Loucy (cell line): ENCODE measurements around the gene USP20.
A peak's percentile ranks its signal among the peaks of the same experiment; 100 is the strongest.

Source experiments
- H2AFZ ChIP-seq: fragments of 200-600 bp; sonication (generic); 2 replicates; pipeline ENCODE4 v1.6.0; 2016; ENCODE audit warnings: antibody characterized with exemption, mild to moderate bottlenecking, low read length, moderate library complexity
- H3F3A ChIP-seq: fragments of 200-600 bp; 2 replicates; pipeline ENCODE4 v1.6.0; 2016; ENCODE audit warnings: antibody characterized with exemption, low read depth, mild to moderate bottlenecking
- H3K27me3 ChIP-seq: fragments of 200-600 bp; sonication (generic); 2 replicates; pipeline ENCODE4 v1.6.1; 2014; ENCODE audit warnings: low read length, mild to moderate bottlenecking; ENCODE audit not compliant: insufficient read depth, poor library complexity, severe bottlenecking
- H3K36me3 ChIP-seq: fragments of 200-600 bp; sonication (generic); 2 replicates; pipeline ENCODE4 v1.6.1; 2016; ENCODE audit warnings: low read length; ENCODE audit not compliant: insufficient read depth
- H3K4me1 ChIP-seq: fragments of 200-600 bp; sonication (generic); 2 replicates; pipeline ENCODE4 v1.5.1; 2014; ENCODE audit warnings: low read length, mild to moderate bottlenecking; ENCODE audit not compliant: insufficient read depth, poor library complexity, severe bottlenecking
- H3K4me2 ChIP-seq: fragments of 200-600 bp; sonication (generic); 2 replicates; pipeline ENCODE4 v1.6.0; 2014; ENCODE audit warnings: antibody characterized with exemption, low read length, low read depth, mild to moderate bottlenecking; ENCODE audit not compliant: poor library complexity, severe bottlenecking
- H3K4me3 ChIP-seq: fragments of 200-600 bp; sonication (generic); 2 replicates; pipeline ENCODE4 v1.5.1; 2014; ENCODE audit warnings: low read length, mild to moderate bottlenecking, mixed read lengths; ENCODE audit not compliant: poor library complexity, severe bottlenecking
- H3K79me2 ChIP-seq: fragments of 200-600 bp; sonication (generic); 2 replicates; pipeline ENCODE4 v1.6.1; 2014; ENCODE audit warnings: low read length; ENCODE audit not compliant: insufficient read depth
- H3K9ac ChIP-seq: fragments of 200-600 bp; sonication (generic); 2 replicates; pipeline ENCODE4 v1.6.0; 2014; ENCODE audit warnings: mild to moderate bottlenecking, low read depth, low read length, moderate library complexity; ENCODE audit not compliant: poor library complexity, severe bottlenecking
- H3K9me2 ChIP-seq: fragments of 200-600 bp; sonication (generic); replicated peaks from 2 replicates; pipeline ENCODE4 v1.6.1; 2016; ENCODE audit warnings: low read depth, low read length, mixed read lengths
- H3K9me3 ChIP-seq: fragments of 200-600 bp; sonication (generic); 2 replicates; pipeline ENCODE4 v1.6.1; 2014; ENCODE audit warnings: mild to moderate bottlenecking, antibody characterized with exemption, low read length, low read depth; ENCODE audit not compliant: insufficient read depth
- H4K20me1 ChIP-seq: fragments of 200-600 bp; sonication (generic); 2 replicates; pipeline ENCODE4 v1.6.0; 2014; ENCODE audit warnings: antibody characterized with exemption, low read length, mild to moderate bottlenecking; ENCODE audit not compliant: insufficient read depth, poor library complexity, severe bottlenecking
- CTCF ChIP-seq: fragments of 200-600 bp; sonication (generic); conservative IDR thresholded peaks from 2 replicates; pipeline ENCODE4 v1.5.1; 2014; ENCODE audit warnings: mild to moderate bottlenecking, antibody characterized with exemption, low read length
- EZH2phosphoT487 ChIP-seq: fragments of 200-600 bp; IDR thresholded peaks from 2 replicates; pipeline ENCODE4 v1.6.1; 2018; ENCODE audit warnings: antibody characterized with exemption, mild to moderate bottlenecking, moderate library complexity, borderline replicate concordance

Gene USP20

GRCh38 chr9:129832982-129833381, 2.3 kb upstream of the USP20 start:
- Histone ChIP-seq H3K4me1 (peaks cover 10% of the 10 kb centered on the region), H2AFZ (no peak overlapping the region), H3K36me3 (peaks cover 11% of the 10 kb centered on the region; the same call in 1 of the 2 replicates), H3K9me2 (no peaks in the 10 kb centered on the region), H3K4me3 (no peak overlapping the region), H3K79me2 (peaks cover 47% of the 10 kb centered on the region), H3K9me3 (no peaks in the 10 kb centered on the region), H3K4me2 (no peak overlapping the region), H3K9ac (no peak overlapping the region), H3K27me3 (no peaks in the 10 kb centered on the region), H3F3A (no peaks in the 10 kb centered on the region), H4K20me1 (peaks cover 6% of the 10 kb centered on the region)
- TF ChIP-seq CTCF = no peak
- no peak for TF ChIP-seq EZH2phosphoT487

- Histone ChIP-seq H4K20me1 (peaks cover 6% of the 10 kb centered on the region), H3K9me2 (no peaks in the 10 kb centered on the region), H3K9ac (peak overlapping the region; percentile 82), H3K4me2 (peak overlapping the region; percentile 77), H3K27me3 (no peaks in the 10 kb centered on the region), H3K4me1 (peaks cover 23% of the 10 kb centered on the region), H3K4me3 (peak overlapping the region; percentile 93), H3K36me3 (peaks cover 11% of the 10 kb centered on the region; the same call in 1 of the 2 replicates), H3K79me2 (peaks cover 62% of the 10 kb centered on the region), H3F3A (no peaks in the 10 kb centered on the region), H2AFZ (peak overlapping the region; percentile 73), H3K9me3 (no peaks in the 10 kb centered on the region)
- TF ChIP-seq CTCF (no peak), EZH2phosphoT487 (no peak)
Measured at GRCh38 chr9:129834489-129835127, 650 bp upstream of the USP20 start.

- no peaks in the 10 kb centered on the region for H3K9me3 ChIP-seq
- no peak for TF ChIP-seq CTCF
- no peak for TF ChIP-seq EZH2phosphoT487
- peaks cover 63% of the 10 kb centered on the region for H3K79me2 ChIP-seq
- peaks cover 8% of the 10 kb centered on the region; the same call in 1 of the 2 replicates for H3K36me3 ChIP-seq
- H4K20me1 ChIP-seq = peaks cover 6% of the 10 kb centered on the region
- H3K4me1 ChIP-seq = peaks cover 33% of the 10 kb centered on the region
- H3K9me2 ChIP-seq = no peaks in the 10 kb centered on the region
- peak overlapping the region; percentile 93 for H3K4me3 ChIP-seq
- H3K4me2 ChIP-seq = peak overlapping the region; percentile 79
- no peak overlapping the region for H2AFZ ChIP-seq
- no peaks in the 10 kb centered on the region for H3K27me3 ChIP-seq
- peak overlapping the region; percentile 90 for H3K9ac ChIP-seq
- H3F3A ChIP-seq = no peaks in the 10 kb centered on the region
Measured at GRCh38 chr9:129835860-129836223, 584 bp downstream of the USP20 start.
